ENCODE measurements around the gene HSPBP1. TPM values are rescaled to one million over a fixed set of nuclear protein-coding genes. Genes with fewer than 3 reads are reported as not detected.

HSPBP1 gene
- total and polyA plus RNA-seq, 9 of the 15 experiments (the other 6 are each of a cell fraction or from before 2014, with no cell fraction given) = 0.83 to 81.3 (median 21.8) TPM

DNA sequence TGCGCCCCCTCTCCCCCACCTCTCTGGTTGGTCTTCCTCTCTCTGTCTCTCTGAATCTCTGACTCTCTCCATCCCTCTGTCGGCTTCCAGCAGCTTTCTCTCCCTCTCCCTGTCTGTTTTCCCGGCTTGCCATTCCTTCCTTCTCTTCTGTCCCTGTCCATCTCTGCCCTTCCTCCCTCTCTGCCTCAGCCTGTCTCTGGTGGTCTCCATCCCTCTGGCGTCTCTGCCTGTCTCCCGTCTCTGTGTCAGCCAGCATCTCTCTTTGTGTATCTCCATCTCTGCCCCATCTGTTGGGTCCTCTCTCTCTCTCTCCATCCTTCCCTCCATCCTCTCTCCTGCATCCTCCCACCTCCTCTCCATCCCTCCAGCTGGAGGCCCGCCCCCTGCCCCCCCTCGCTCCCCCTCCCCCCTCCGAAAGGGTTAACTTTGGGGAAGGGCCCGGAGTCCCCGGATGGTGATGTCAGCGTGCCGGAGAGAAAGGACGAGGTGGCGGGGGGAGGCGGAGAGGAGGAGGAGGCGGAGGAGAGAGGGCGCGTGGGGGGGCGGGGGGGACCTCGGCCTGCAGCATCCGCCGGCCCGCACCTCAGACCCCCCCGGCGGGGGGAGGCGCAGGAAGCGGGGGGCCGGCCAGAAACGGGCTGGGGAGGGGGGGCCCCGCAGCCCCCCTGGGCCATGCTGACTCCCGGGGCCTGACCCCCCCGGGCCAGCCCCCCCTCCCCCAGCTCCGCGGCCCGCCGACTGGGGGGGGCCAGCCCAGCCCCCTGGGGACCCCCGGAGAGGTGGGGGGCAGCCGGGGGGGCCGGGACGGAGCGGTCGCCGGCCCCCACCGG is 3.9 kb upstream of the HSPBP1 start, which contains the start of gene BRSK1:
Gene BRSK1, plus strand, starts transcription at position 450 of the 830 bp plus-strand sequence. CDS start 446 bp downstream, outside the sequence.
- H2AFZ ChIP-seq (ENCODE audit: low read depth, low read length) = peak within 1 kb of the TSS; percentile 61
- H3K36me3 ChIP-seq (ENCODE audit: control insufficient read depth, insufficient read depth, low read length) = no peaks in the 10 kb centered on the region
- 45% methylated on average over 2 of the region's 44 CpGs for WGBS (ENCODE audit: insufficient coverage, low coverage, missing lambda C conversion rate)
- FAIRE-seq (no peak), ATAC-seq (peak; percentile 6; the same call in 2 of the 3 replicates), DNase-seq (ENCODE audit: extremely low read depth in 1 of 4, low spot score in 3 of 4) (peak; percentile 57 to 79 (median 71))
- ChIA-PET CTCF (ENCODE audit: low intra/inter-chr PET ratio) (no interaction called here), POLR2A (interaction anchor here (0.6 to 1.1 kb wide), 2 partner anchors 37 to 55 kb away, joined by 3 read pairs; no protein-coding TSS in a partner anchor)
- no peaks in the 10 kb centered on the region for H3K27me3 ChIP-seq (ENCODE audit: control insufficient read depth in 2 of 2, insufficient read depth in 2 of 2, low read length in 2 of 2)
- intact Hi-C loops (cut with micrococcal nuclease) = no loop called here
- H3K27ac ChIP-seq (ENCODE audit: extremely low read depth, low read depth, low read length) = peak within 1 kb of the TSS; percentile 52; the same call in 2 of the 3 replicates
- H3K4me2 ChIP-seq (ENCODE audit: insufficient read depth, low read length) = peak within 1 kb of the TSS; percentile 24; the same call in 1 of the 2 replicates
- H3K79me2 ChIP-seq (ENCODE audit: control insufficient read depth, insufficient read depth, low read length) = peaks cover 10% of the 10 kb centered on the region
- peaks cover 19 to 46% of the 10 kb centered on the region in 2 experiments for H3K4me1 ChIP-seq (replicated peaks in 1 of 2; ENCODE audit: control insufficient read depth in 2 of 2, insufficient read depth in 2 of 2, low read length in 2 of 2)
- H3K9me1 ChIP-seq (ENCODE audit: control insufficient read depth, insufficient read depth, low read length) = no peaks in the 10 kb centered on the region
- in situ Hi-C loops (cut with MboI) = loop anchor here (10.0 kb wide), 1 partner anchor 341 kb away; the partner anchor contains the start of gene ZNF784
- no peaks in the 10 kb centered on the region for H4K20me1 ChIP-seq (replicated peaks; ENCODE audit: control insufficient read depth, insufficient read depth, low read length)
- H3K9me3 ChIP-seq (replicated peaks; ENCODE audit: control insufficient read depth, insufficient read depth, low read depth, low read length) = no peaks in the 10 kb centered on the region
- no TSS peak for BruUV-seq (replicated peaks)
- peak within 1 kb of the TSS; percentile 42 for H3K4me3 ChIP-seq
- H3K9ac ChIP-seq (ENCODE audit: insufficient read depth in 1 of 2, low read depth in 2 of 2, low read length in 2 of 2) = peak within 1 kb of the TSS in 1 of 2 experiments; percentile 81; a peak in 2 of 4 replicates
- TF ChIP-seq COPS2 (conservative IDR thresholded peaks at IDR 0.05) (no peak), MEF2D (tag; conservative IDR thresholded peaks at IDR 0.05; ENCODE audit: low read depth) (no peak), CSDE1 (IDR thresholded peaks at IDR 0.05) (no peak), KDM1A (IDR thresholded peaks at IDR 0.05) (peak; percentile 73 to 88)
- TF ChIP-seq, protein P1, sequence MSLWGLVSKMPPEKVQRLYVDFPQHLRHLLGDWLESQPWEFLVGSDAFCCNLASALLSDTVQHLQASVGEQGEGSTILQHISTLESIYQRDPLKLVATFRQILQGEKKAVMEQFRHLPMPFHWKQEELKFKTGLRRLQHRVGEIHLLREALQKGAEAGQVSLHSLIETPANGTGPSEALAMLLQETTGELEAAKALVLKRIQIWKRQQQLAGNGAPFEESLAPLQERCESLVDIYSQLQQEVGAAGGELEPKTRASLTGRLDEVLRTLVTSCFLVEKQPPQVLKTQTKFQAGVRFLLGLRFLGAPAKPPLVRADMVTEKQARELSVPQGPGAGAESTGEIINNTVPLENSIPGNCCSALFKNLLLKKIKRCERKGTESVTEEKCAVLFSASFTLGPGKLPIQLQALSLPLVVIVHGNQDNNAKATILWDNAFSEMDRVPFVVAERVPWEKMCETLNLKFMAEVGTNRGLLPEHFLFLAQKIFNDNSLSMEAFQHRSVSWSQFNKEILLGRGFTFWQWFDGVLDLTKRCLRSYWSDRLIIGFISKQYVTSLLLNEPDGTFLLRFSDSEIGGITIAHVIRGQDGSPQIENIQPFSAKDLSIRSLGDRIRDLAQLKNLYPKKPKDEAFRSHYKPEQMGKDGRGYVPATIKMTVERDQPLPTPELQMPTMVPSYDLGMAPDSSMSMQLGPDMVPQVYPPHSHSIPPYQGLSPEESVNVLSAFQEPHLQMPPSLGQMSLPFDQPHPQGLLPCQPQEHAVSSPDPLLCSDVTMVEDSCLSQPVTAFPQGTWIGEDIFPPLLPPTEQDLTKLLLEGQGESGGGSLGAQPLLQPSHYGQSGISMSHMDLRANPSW (CRISPR knock-in tag; IDR thresholded peaks at IDR 0.05) = no peak
- TF ChIP-seq, protein P2, sequence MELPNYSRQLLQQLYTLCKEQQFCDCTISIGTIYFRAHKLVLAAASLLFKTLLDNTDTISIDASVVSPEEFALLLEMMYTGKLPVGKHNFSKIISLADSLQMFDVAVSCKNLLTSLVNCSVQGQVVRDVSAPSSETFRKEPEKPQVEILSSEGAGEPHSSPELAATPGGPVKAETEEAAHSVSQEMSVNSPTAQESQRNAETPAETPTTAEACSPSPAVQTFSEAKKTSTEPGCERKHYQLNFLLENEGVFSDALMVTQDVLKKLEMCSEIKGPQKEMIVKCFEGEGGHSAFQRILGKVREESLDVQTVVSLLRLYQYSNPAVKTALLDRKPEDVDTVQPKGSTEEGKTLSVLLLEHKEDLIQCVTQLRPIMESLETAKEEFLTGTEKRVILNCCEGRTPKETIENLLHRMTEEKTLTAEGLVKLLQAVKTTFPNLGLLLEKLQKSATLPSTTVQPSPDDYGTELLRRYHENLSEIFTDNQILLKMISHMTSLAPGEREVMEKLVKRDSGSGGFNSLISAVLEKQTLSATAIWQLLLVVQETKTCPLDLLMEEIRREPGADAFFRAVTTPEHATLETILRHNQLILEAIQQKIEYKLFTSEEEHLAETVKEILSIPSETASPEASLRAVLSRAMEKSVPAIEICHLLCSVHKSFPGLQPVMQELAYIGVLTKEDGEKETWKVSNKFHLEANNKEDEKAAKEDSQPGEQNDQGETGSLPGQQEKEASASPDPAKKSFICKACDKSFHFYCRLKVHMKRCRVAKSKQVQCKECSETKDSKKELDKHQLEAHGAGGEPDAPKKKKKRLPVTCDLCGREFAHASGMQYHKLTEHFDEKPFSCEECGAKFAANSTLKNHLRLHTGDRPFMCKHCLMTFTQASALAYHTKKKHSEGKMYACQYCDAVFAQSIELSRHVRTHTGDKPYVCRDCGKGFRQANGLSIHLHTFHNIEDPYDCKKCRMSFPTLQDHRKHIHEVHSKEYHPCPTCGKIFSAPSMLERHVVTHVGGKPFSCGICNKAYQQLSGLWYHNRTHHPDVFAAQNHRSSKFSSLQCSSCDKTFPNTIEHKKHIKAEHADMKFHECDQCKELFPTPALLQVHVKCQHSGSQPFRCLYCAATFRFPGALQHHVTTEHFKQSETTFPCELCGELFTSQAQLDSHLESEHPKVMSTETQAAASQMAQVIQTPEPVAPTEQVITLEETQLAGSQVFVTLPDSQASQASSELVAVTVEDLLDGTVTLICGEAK (IDR thresholded peaks at IDR 0.05) = 0 out of 2 replicates have a peak, but pooled peaks have one; percentile 22
- TF ChIP-seq, protein P2 (CRISPR knock-in tag; IDR thresholded peaks at IDR 0.05) = no peak
